K562 (cell line): Measurements from ENCODE around the gene RFWD3. TPM values are rescaled to one million over a fixed set of nuclear protein-coding genes. Genes with fewer than 3 reads are reported as not detected.

Experiments
- ARNT ChIP-seq, 2 experiments: fragments of 450-650 bp; IDR thresholded peaks; 2 replicates each; pipeline ENCODE4 v1.6.1; 2016; ENCODE audit warnings: mild to moderate bottlenecking in 1 of 2
- BDP1 ChIP-seq: IDR thresholded peaks from 3 replicates; pipeline ENCODE4 v1.6.1; 2011; ENCODE audit not compliant: insufficient read length, insufficient read depth
- BHLHE40 ChIP-seq: IDR thresholded peaks from 2 replicates; pipeline ENCODE4 v1.6.1; 2011; ENCODE audit warnings: low read length, improper control_type of control experiment
- EP300 ChIP-seq: IDR thresholded peaks from 2 replicates; pipeline ENCODE4 v1.6.1; 2012; ENCODE audit warnings: low read length, improper control_type of control experiment
- ETS2 ChIP-seq: IDR thresholded peaks from 2 replicates; pipeline ENCODE4 v1.6.1; 2016; ENCODE audit warnings: borderline replicate concordance, missing genetic modification characterization, mild to moderate bottlenecking, moderate library complexity, missing compliant biosample characterization; ENCODE audit not compliant: poor library complexity, severe bottlenecking
- KDM4B ChIP-seq, 2 experiments: fragments of 450-650 bp in 1 of 2; sonication (generic) in 1 of 2; IDR thresholded peaks; 2 replicates each; pipeline ENCODE4 v1.6.1; 2016 to 2017; ENCODE audit warnings: borderline replicate concordance in 2 of 2, antibody characterized with exemption in 1 of 2, low read depth in 1 of 2, mild to moderate bottlenecking in 1 of 2
- MBD2 ChIP-seq: sonication (generic); IDR thresholded peaks from 2 replicates; pipeline ENCODE4 v1.6.1; 2016; ENCODE audit warnings: low read depth, borderline replicate concordance
- NCOA1 ChIP-seq: fragments of 450-650 bp; IDR thresholded peaks from 2 replicates; pipeline ENCODE4 v1.6.1; 2016; ENCODE audit warnings: low read depth
- PHF8 ChIP-seq: fragments of 200-600 bp; sonication (generic); IDR thresholded peaks from 2 replicates; pipeline ENCODE4 v1.6.1; 2012; ENCODE audit warnings: mixed run types, mild to moderate bottlenecking, inconsistent platforms, low read length, moderate library complexity, borderline replicate concordance
- SMAD1 ChIP-seq: fragments of 150-350 bp; IDR thresholded peaks from 2 replicates; pipeline ENCODE4 v1.6.1; 2014; ENCODE audit warnings: low read length, low read depth; ENCODE audit not compliant: partially characterized antibody
- TAF15 ChIP-seq: fragments of 200-400 bp; formaldehyde crosslinking; IDR thresholded peaks from 2 replicates; pipeline ENCODE4 v1.6.1; 2017; ENCODE audit warnings: mild to moderate bottlenecking, low read depth, low read length, moderate library complexity
- TBP ChIP-seq: optimal IDR thresholded peaks from 2 replicates; pipeline ENCODE3; 2011; ENCODE audit warnings: low read depth, low read length, improper control_type of control experiment
- TCFL5 ChIP-seq: fragments of 250-450 bp; sonication (Bioruptor Pico); conservative IDR thresholded peaks from 2 replicates; pipeline ENCODE4 v1.6.1; 2021; ENCODE audit warnings: mild to moderate bottlenecking, moderate library complexity, matching md5 sums
- TFE3 ChIP-seq: fragments of 450-650 bp; formaldehyde crosslinking; IDR thresholded peaks from 2 replicates; pipeline ENCODE4 v1.4.0; 2020; ENCODE audit warnings: mild to moderate bottlenecking, mixed read lengths
- ZNF551 ChIP-seq: fragments of 250-450 bp; sonication (Bioruptor Pico); IDR thresholded peaks from 2 replicates; pipeline ENCODE4 v1.5.0; 2021; ENCODE audit warnings: mild to moderate bottlenecking, moderate library complexity
- polyA plus RNA-seq, 8 experiments: library from polyadenylated mRNA; depleted of rRNA in 4 of 8; stranded (reverse) in 5 of 8; unstranded in 3 of 8; fragments of >200 nt; fragmentation: Nextera tagmentation in 2 of 8; fragmentation: Illumina TruSeq in 1 of 8; extraction: Ambion mirVana in 2 of 8; extraction: Trizol in 1 of 8; gene quantifications; 2 replicates each; pipeline versions ENCODE4 v1.2.1 to v1.2.3, GENCODE V29; 2011 to 2014; ENCODE audit warnings: inconsistent platforms in 1 of 8, missing spikeins in 1 of 8
- total RNA-seq, 7 experiments: library from RNA; depleted of rRNA in 6 of 7; stranded (reverse); fragments of >200 nt in 6 of 7; fragmentation: Illumina TruSeq in 2 of 7; extraction: Trizol in 2 of 7; gene quantifications; 2 replicates each; pipeline versions ENCODE4 v1.2.1 to v1.2.3, GENCODE V29; 2011 to 2021; ENCODE audit warnings: low replicate concordance in 1 of 7
- TF ChIP-seq, protein P1 (sequence below): sonication (generic); formaldehyde crosslinking; IDR thresholded peaks from 2 replicates; pipeline ENCODE4 v1.8.0; 2022; ENCODE audit warnings: mild to moderate bottlenecking, missing genetic modification reagents
- TF ChIP-seq, protein P2 (sequence below): fragments of 250-450 bp; sonication (Bioruptor Pico); IDR thresholded peaks from 2 replicates; pipeline ENCODE4 v1.4.0; 2020; ENCODE audit warnings: mild to moderate bottlenecking, moderate library complexity, borderline replicate concordance
- TF ChIP-seq, protein P3 (sequence below), 2 experiments: fragments of 450-650 bp in 1 of 2; IDR thresholded peaks; 2 replicates each; pipeline ENCODE4 v1.6.1; 2011 to 2017; ENCODE audit warnings: low read depth in 2 of 2, antibody characterized with exemption in 1 of 2, borderline replicate concordance in 1 of 2, low read length in 1 of 2, mild to moderate bottlenecking in 1 of 2, mixed read lengths in 1 of 2; ENCODE audit not compliant: control insufficient read depth in 1 of 2

Gene RFWD3
- total and polyA plus RNA-seq, 9 of the 15 experiments (the other 6 are each of a cell fraction or from before 2014, with no cell fraction given), result 20.8 to 121 (median 79.0) TPM

- TF ChIP-seq, protein P1, sequence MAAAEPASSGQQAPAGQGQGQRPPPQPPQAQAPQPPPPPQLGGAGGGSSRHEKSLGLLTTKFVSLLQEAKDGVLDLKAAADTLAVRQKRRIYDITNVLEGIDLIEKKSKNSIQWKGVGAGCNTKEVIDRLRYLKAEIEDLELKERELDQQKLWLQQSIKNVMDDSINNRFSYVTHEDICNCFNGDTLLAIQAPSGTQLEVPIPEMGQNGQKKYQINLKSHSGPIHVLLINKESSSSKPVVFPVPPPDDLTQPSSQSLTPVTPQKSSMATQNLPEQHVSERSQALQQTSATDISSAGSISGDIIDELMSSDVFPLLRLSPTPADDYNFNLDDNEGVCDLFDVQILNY (CRISPR knock-in tag), result no peak
- TF ChIP-seq ARNT (IDR thresholded peaks at IDR 0.05) (peak in 1 of 2 experiments; percentile 53; a peak in 1 of 4 replicates), TBP (peak; percentile 81), EP300 (no peak), BDP1 (no peak), ZNF551 (CRISPR knock-in tag) (no peak), TAF15 (no peak), TFE3 (CRISPR knock-in tag) (peak; percentile 70), MBD2 (peak; percentile 96), BHLHE40 (peak; percentile 89), PHF8 (peak; percentile 50; the same call in 1 of the 2 replicates), ETS2 (tag) (no peak), KDM4B (IDR thresholded peaks at IDR 0.05; ENCODE audit: borderline replicate concordance in 2 of 2, low read depth in 1 of 2) (no peak), NCOA1 (no peak), TCFL5 (CRISPR knock-in tag) (no peak), SMAD1 (no peak)
- TF ChIP-seq, protein P2, sequence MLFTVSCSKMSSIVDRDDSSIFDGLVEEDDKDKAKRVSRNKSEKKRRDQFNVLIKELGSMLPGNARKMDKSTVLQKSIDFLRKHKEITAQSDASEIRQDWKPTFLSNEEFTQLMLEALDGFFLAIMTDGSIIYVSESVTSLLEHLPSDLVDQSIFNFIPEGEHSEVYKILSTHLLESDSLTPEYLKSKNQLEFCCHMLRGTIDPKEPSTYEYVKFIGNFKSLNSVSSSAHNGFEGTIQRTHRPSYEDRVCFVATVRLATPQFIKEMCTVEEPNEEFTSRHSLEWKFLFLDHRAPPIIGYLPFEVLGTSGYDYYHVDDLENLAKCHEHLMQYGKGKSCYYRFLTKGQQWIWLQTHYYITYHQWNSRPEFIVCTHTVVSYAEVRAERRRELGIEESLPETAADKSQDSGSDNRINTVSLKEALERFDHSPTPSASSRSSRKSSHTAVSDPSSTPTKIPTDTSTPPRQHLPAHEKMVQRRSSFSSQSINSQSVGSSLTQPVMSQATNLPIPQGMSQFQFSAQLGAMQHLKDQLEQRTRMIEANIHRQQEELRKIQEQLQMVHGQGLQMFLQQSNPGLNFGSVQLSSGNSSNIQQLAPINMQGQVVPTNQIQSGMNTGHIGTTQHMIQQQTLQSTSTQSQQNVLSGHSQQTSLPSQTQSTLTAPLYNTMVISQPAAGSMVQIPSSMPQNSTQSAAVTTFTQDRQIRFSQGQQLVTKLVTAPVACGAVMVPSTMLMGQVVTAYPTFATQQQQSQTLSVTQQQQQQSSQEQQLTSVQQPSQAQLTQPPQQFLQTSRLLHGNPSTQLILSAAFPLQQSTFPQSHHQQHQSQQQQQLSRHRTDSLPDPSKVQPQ, result no peak
- TF ChIP-seq, protein P3, sequence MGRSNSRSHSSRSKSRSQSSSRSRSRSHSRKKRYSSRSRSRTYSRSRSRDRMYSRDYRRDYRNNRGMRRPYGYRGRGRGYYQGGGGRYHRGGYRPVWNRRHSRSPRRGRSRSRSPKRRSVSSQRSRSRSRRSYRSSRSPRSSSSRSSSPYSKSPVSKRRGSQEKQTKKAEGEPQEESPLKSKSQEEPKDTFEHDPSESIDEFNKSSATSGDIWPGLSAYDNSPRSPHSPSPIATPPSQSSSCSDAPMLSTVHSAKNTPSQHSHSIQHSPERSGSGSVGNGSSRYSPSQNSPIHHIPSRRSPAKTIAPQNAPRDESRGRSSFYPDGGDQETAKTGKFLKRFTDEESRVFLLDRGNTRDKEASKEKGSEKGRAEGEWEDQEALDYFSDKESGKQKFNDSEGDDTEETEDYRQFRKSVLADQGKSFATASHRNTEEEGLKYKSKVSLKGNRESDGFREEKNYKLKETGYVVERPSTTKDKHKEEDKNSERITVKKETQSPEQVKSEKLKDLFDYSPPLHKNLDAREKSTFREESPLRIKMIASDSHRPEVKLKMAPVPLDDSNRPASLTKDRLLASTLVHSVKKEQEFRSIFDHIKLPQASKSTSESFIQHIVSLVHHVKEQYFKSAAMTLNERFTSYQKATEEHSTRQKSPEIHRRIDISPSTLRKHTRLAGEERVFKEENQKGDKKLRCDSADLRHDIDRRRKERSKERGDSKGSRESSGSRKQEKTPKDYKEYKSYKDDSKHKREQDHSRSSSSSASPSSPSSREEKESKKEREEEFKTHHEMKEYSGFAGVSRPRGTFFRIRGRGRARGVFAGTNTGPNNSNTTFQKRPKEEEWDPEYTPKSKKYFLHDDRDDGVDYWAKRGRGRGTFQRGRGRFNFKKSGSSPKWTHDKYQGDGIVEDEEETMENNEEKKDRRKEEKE (IDR thresholded peaks at IDR 0.05; ENCODE audit: borderline replicate concordance in 1 of 2, control insufficient read depth in 1 of 2, low read depth in 2 of 2, low read length in 1 of 2), result no peak
Observed at GRCh38 chr16:74695450-74696422, 29.1 kb upstream of the RFWD3 start (continued).
